ENCODE results near the gene VEPH1.

- TF ChIP-seq CTCF (IDR thresholded peaks at IDR 0.05) (no peak), POLR2A (IDR thresholded peaks at IDR 0.05) (no peak)
Observed at GRCh38 chr3:157327018-157327417, 176.2 kb downstream of the VEPH1 start.

Data from lower leg skin (tissue), 3 donors.